ENCODE results near the gene DOC2A. TPM values are rescaled to one million over a fixed set of nuclear protein-coding genes. Genes with fewer than 3 reads are reported as not detected.

Gene DOC2A
- total RNA-seq, 4 donors from 2014 or later: 7.2 to 28.8 (median 9.7) TPM

- Histone ChIP-seq H3K4me3 (no peak overlapping the region), H3K36me3 (no peaks in the 10 kb centered on the region), H3K9me3 (no peaks in the 10 kb centered on the region), H3K4me1 (peaks cover 0 to 9% (median 4%) of the 10 kb centered on the region in 4 donors), H3K27me3 (peaks cover 98% of the 10 kb centered on the region), H3K27ac (no peak overlapping the region)
- WGBS, 2 donors (ENCODE audit: low coverage in 1 of 2): 27% methylated on average over 23 of the region's 23 CpGs; no CpG with 5 or more reads in 1 of the 2 donors
- in situ Hi-C loops (cut with MboI; ENCODE audit: low pct_ligation_motif_present in 1 of 4, low pct_unique_long_range_greater_than_20kb in 1 of 4, low sequenced_read_pairs in 3 of 4) (loop anchor here in 1 of 4 donors (25.0 kb wide), 1 partner anchor 143 kb away; the partner anchor contains the start of gene SEZ6L2), intact Hi-C loops (cut with DNase I; ENCODE audit: low total_unique reads) (no loop called here)
- DNase-seq: no peak
- TF ChIP-seq CTCF (IDR thresholded peaks at IDR 0.05) (no peak), EP300 (IDR thresholded peaks at IDR 0.05; ENCODE audit: low read depth) (no peak), POLR2A (IDR thresholded peaks at IDR 0.05) (no peak), POLR2AphosphoS5 (IDR thresholded peaks at IDR 0.05) (no peak)
Measured at GRCh38 chr16:30030011-30030685, 19.3 kb upstream of the DOC2A start.

- H3K27ac ChIP-seq: no peak overlapping the region
- 17% methylated on average over 18 of the region's 18 CpGs; no CpG with 5 or more reads in 1 of the 2 donors for WGBS, 2 donors (ENCODE audit: low coverage in 1 of 2)
- H3K36me3 ChIP-seq: no peaks in the 10 kb centered on the region
- H3K27me3 ChIP-seq: peaks cover 87% of the 10 kb centered on the region
- in situ Hi-C loops (cut with MboI; ENCODE audit: low pct_ligation_motif_present in 1 of 4, low pct_unique_long_range_greater_than_20kb in 1 of 4, low sequenced_read_pairs in 3 of 4): loop anchor here in 3 of 4 donors (10.0 to 25.0 kb wide), 2 partner anchors 141 to 334 kb away; partner anchors contain the start of gene SEZ6L2 (in 1 of the 3)
- H3K4me3 ChIP-seq: no peak overlapping the region
- H3K9me3 ChIP-seq: no peaks in the 10 kb centered on the region
- H3K4me1 ChIP-seq: peaks cover 0 to 9% (median 4%) of the 10 kb centered on the region in 4 donors
- intact Hi-C loops (cut with DNase I; ENCODE audit: low total_unique reads): no loop called here
- no peak for TF ChIP-seq CTCF (IDR thresholded peaks at IDR 0.05)
- no peak for TF ChIP-seq EP300 (IDR thresholded peaks at IDR 0.05; ENCODE audit: low read depth)
- no peak for TF ChIP-seq POLR2AphosphoS5 (IDR thresholded peaks at IDR 0.05)
- DNase-seq: no peak
Measured at GRCh38 chr16:30028438-30029076, 17.7 kb upstream of the DOC2A start.

GRCh38 chr16:30027588-30028437 is 17.0 kb upstream of the DOC2A start:
- Histone ChIP-seq H3K27me3 (peaks cover 80% of the 10 kb centered on the region), H3K4me3 (no peak overlapping the region), H3K4me1 (peaks cover 0 to 9% (median 4%) of the 10 kb centered on the region in 4 donors), H3K9me3 (no peaks in the 10 kb centered on the region), H3K27ac (no peak overlapping the region), H3K36me3 (no peaks in the 10 kb centered on the region)
- intact Hi-C loops (cut with DNase I; ENCODE audit: low total_unique reads) (no loop called here), in situ Hi-C loops (cut with MboI; ENCODE audit: low pct_ligation_motif_present in 1 of 4, low pct_unique_long_range_greater_than_20kb in 1 of 4, low sequenced_read_pairs in 3 of 4) (loop anchor here in 3 of 4 donors (10.0 to 25.0 kb wide), 2 partner anchors 141 to 333 kb away; partner anchors contain the start of gene SEZ6L2 (in 1 of the 3))
- WGBS, 2 donors (ENCODE audit: low coverage in 1 of 2): 31 to 49% methylated on average over 3 to 12 of the region's 13 CpGs
- no peak for DNase-seq
- TF ChIP-seq POLR2A (IDR thresholded peaks at IDR 0.05) (no peak), EP300 (IDR thresholded peaks at IDR 0.05; ENCODE audit: low read depth) (no peak), POLR2AphosphoS5 (IDR thresholded peaks at IDR 0.05) (no peak), CTCF (IDR thresholded peaks at IDR 0.05) (no peak)
